ENCODE data around the gene TTC38. TPM values are rescaled to one million over a fixed set of nuclear protein-coding genes. Genes with fewer than 3 reads are reported as not detected.

Gene TTC38
- total RNA-seq: 10 to 100 TPM; 23.3 to 23.9 TPM
- 10 to 100 TPM; 26.7 to 28.2 TPM for polyA plus RNA-seq
- long read RNA-seq, donor 1, transcript TTC38-201 (14 exons, 2,610 nt): major isoform, 37 of 76 reads
- long read RNA-seq, donor 1, partial matches to known transcripts: 18 of 76 reads
- long read RNA-seq, donor 1, other reads (novel, unspliced or antisense): 21 of 76 reads
- long read RNA-seq, donor 2, partial matches to known transcripts: 2 of 14 reads
- long read RNA-seq, donor 2, other reads (novel, unspliced or antisense): 8 of 14 reads

GRCh38 chr22:46267431-46268279 is at the start of gene TTC38:
Gene TTC38 (plus strand): TSS chr22:46268008. CDS start chr22:46268040, 32 bp downstream.
- DNase-seq (peak; percentile 96 to 97), ATAC-seq (ENCODE audit: low FRiP score) (peak; percentile 97)
- Histone ChIP-seq H3K27ac (ENCODE audit: low read depth in 1 of 2, low read length in 2 of 2) (peak within 1 kb of the TSS; percentile 64 to 72), H3K4me3 (ENCODE audit: low read length in 2 of 2) (peak within 1 kb of the TSS; percentile 79 to 84), H3K9me3 (ENCODE audit: control insufficient read depth, low read length) (no peaks in the 10 kb centered on the region), H3K4me1 (ENCODE audit: control insufficient read depth in 1 of 2, insufficient read depth in 2 of 2, low read length in 2 of 2) (no peaks in the 10 kb centered on the region), H3K27me3 (ENCODE audit: control insufficient read depth in 1 of 2, insufficient read depth in 2 of 2, low read length in 1 of 2) (no peaks in the 10 kb centered on the region), H3K36me3 (ENCODE audit: control insufficient read depth in 1 of 2, insufficient read depth in 2 of 2, low read length in 1 of 2) (no peaks in the 10 kb centered on the region)
- 0 to 1% methylated on average over 67 to 74 of the region's 74 CpGs for whole genome bisulfite sequencing, 2 donors
- intact Hi-C loops (cut with DNase I): loop anchor here in 1 of 2 donors (5.0 kb wide), 1 partner anchor 115 kb away; the partner anchor contains the start of gene PPARA

- DNase-seq (no peak), ATAC-seq (ENCODE audit: low FRiP score) (no peak)
- H3K36me3 ChIP-seq (ENCODE audit: control insufficient read depth in 1 of 2, insufficient read depth in 2 of 2, low read length in 1 of 2): peaks cover 2 to 5% of the 10 kb centered on the region in 2 donors
- no peak overlapping the region for H3K27ac ChIP-seq (ENCODE audit: low read depth in 1 of 2, low read length in 2 of 2)
- no peaks in the 10 kb centered on the region for H3K9me3 ChIP-seq (ENCODE audit: control insufficient read depth, low read length)
- H3K27me3 ChIP-seq (ENCODE audit: control insufficient read depth in 1 of 2, insufficient read depth in 2 of 2, low read length in 1 of 2): no peaks in the 10 kb centered on the region
- WGBS, 2 donors: 81 to 84% methylated on average over 10 of the region's 10 CpGs
- intact Hi-C loops (cut with DNase I): no loop called here
- no peaks in the 10 kb centered on the region for H3K4me1 ChIP-seq (ENCODE audit: control insufficient read depth in 1 of 2, insufficient read depth in 2 of 2, low read length in 2 of 2)
- no peak overlapping the region for H3K4me3 ChIP-seq (ENCODE audit: low read length in 2 of 2)
These were observed 48.2 kb upstream of the TTC38 start for GRCh38 chr22:46219636-46220035.

DNA sequence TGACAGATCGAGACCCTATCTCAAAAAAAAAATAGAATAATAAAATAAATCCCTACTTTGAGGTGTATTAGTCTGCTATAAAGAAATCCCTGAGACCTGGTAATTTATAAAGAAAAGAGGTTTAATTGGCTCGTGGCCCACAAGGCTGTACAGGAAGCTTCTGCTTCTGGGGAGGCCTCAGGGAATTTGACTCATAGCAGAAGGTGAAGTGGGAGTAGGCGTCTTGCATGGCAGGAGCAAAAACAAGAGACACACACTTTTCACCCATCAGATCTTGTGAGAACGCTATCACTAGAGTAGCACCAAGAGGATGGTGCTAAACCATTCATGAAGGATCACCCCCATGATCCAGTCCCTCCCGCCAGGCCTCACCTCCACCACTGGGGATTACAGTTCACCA is 46.9 kb upstream of the TTC38 start:
- Histone ChIP-seq H3K27me3 (ENCODE audit: control insufficient read depth in 1 of 2, insufficient read depth in 2 of 2, low read length in 1 of 2) (no peaks in the 10 kb centered on the region), H3K36me3 (ENCODE audit: control insufficient read depth in 1 of 2, insufficient read depth in 2 of 2, low read length in 1 of 2) (peaks cover 2 to 7% of the 10 kb centered on the region in 2 donors), H3K4me1 (ENCODE audit: control insufficient read depth in 1 of 2, insufficient read depth in 2 of 2, low read length in 2 of 2) (no peaks in the 10 kb centered on the region), H3K9me3 (ENCODE audit: control insufficient read depth, low read length) (no peaks in the 10 kb centered on the region), H3K27ac (ENCODE audit: low read depth in 1 of 2, low read length in 2 of 2) (no peak overlapping the region), H3K4me3 (ENCODE audit: low read length in 2 of 2) (no peak overlapping the region)
- intact Hi-C loops (cut with DNase I): no loop called here
- ATAC-seq (ENCODE audit: low FRiP score) (no peak), DNase-seq (no peak)
- 93 to 95% methylated on average over 5 of the region's 5 CpGs for WGBS, 2 donors

DNA sequence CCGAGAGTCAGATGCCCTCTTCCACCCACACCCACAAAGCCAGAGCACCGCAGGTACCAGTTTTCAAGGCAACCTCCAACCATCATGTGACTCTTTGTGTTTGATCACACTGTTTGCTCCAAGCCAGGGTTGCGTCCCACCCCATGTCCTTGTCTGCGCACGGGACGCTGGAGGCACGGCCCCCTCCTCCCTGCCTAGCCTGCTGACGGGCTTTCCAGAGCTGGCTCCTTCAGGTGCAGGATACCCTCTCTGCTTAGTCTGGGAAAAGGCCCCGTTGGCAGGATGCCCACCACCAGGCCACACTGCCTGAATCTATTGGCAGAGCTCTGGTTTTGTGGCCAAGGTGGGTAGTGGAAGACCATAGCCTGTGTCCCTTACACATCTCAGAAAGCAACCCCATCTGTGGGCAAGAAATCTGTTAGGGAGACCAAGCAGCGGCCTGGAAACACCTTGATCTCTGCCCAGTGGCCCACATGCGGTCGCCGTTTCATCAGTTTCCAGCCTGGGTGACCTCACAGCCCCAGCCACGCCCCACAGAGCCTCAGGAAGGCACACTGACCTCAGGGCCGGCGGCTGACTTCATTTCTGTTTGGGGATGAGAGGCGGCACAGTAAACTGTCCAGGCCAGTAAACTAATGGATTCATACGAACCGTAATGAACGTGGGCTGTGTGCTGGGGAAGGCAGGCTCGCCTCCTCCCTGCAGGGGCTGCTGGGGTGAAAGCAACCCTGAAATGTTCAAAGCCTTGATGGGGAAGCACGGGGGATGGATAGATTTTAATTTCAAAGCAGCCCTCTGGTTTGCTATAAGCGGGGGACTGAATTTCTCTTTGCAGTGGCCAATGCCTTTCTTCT is 43.5 kb upstream of the TTC38 start:
- no peaks in the 10 kb centered on the region for H3K4me1 ChIP-seq (ENCODE audit: control insufficient read depth in 1 of 2, insufficient read depth in 2 of 2, low read length in 2 of 2)
- H3K36me3 ChIP-seq (ENCODE audit: control insufficient read depth in 1 of 2, insufficient read depth in 2 of 2, low read length in 1 of 2): peaks cover 2% of the 10 kb centered on the region in 2 donors

GRCh38 chr22:46224898-46225290 is 42.9 kb upstream of the TTC38 start:
- ATAC-seq (ENCODE audit: low FRiP score): no peak
- Histone ChIP-seq H3K27me3 (ENCODE audit: control insufficient read depth in 1 of 2, insufficient read depth in 2 of 2, low read length in 1 of 2) (no peaks in the 10 kb centered on the region), H3K4me3 (ENCODE audit: low read length in 2 of 2) (no peak overlapping the region), H3K27ac (ENCODE audit: low read depth in 1 of 2, low read length in 2 of 2) (no peak overlapping the region), H3K4me1 (ENCODE audit: control insufficient read depth in 1 of 2, insufficient read depth in 2 of 2, low read length in 2 of 2) (no peaks in the 10 kb centered on the region), H3K9me3 (ENCODE audit: control insufficient read depth, low read length) (no peaks in the 10 kb centered on the region), H3K36me3 (ENCODE audit: control insufficient read depth in 1 of 2, insufficient read depth in 2 of 2, low read length in 1 of 2) (peaks cover 1 to 2% of the 10 kb centered on the region in 2 donors)
- intact Hi-C loops (cut with DNase I): no loop called here
- no peak for DNase-seq
- 79% methylated on average over 10 of the region's 10 CpGs for WGBS, 2 donors

More for the DNA sequence above, 43.5 kb upstream of the TTC38 start:
- DNase-seq: no peak
- 90 to 91% methylated on average over 23 of the region's 23 CpGs for WGBS, 2 donors
- Histone ChIP-seq H3K9me3 (ENCODE audit: control insufficient read depth, low read length) (no peaks in the 10 kb centered on the region), H3K4me3 (ENCODE audit: low read length in 2 of 2) (no peak overlapping the region), H3K27ac (ENCODE audit: low read depth in 1 of 2, low read length in 2 of 2) (no peak overlapping the region), H3K27me3 (ENCODE audit: control insufficient read depth in 1 of 2, insufficient read depth in 2 of 2, low read length in 1 of 2) (no peaks in the 10 kb centered on the region)
- no peak for ATAC-seq (ENCODE audit: low FRiP score)
- intact Hi-C loops (cut with DNase I): no loop called here

DNA sequence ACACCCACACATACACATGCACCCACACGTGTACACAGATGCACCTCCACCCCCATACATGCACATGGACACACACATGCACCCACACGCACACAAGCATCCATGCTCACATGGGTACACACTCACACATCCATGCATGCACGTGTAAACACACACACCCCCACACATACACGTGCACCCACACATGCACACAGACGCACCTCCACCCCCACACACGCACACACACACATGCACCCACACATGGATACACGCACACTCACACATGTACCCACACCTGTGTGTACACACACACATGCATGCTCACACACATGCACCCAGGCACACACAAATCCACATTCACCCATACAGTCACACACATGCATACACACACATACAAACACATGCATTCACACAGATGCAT is 42.2 kb upstream of the TTC38 start:
- Histone ChIP-seq H3K27me3 (ENCODE audit: control insufficient read depth in 1 of 2, insufficient read depth in 2 of 2, low read length in 1 of 2) (no peaks in the 10 kb centered on the region), H3K27ac (ENCODE audit: low read depth in 1 of 2, low read length in 2 of 2) (no peak overlapping the region), H3K4me3 (ENCODE audit: low read length in 2 of 2) (no peak overlapping the region), H3K9me3 (ENCODE audit: control insufficient read depth, low read length) (no peaks in the 10 kb centered on the region), H3K36me3 (ENCODE audit: control insufficient read depth in 1 of 2, insufficient read depth in 2 of 2, low read length in 1 of 2) (peaks cover 0 to 4% of the 10 kb centered on the region in 2 donors), H3K4me1 (ENCODE audit: control insufficient read depth in 1 of 2, insufficient read depth in 2 of 2, low read length in 2 of 2) (no peaks in the 10 kb centered on the region)
- no peak for DNase-seq
- ATAC-seq (ENCODE audit: low FRiP score): no peak
- 82 to 93% methylated on average over 7 of the region's 7 CpGs for WGBS, 2 donors
- intact Hi-C loops (cut with DNase I): no loop called here

DNA sequence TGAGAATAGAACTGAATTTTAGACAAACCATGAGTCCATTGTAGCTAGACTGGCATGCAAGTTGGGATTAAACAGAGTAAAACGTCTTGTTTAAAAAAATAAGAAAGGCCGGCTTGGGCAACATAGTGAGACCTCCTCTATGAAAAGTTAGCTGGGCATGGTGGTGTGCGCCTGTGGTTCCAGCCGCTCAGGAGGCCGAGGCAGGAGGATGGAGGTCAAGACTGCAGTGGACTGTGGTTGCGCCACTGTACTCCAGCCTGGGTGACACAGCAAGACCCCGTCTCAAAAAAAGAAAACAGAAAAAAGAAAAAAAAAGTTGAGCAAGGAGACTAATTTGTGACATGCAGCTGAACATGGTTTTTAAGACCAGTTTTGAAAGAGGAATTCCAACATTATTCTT is 41.2 kb upstream of the TTC38 start:
- no peak overlapping the region for H3K27ac ChIP-seq (ENCODE audit: low read depth in 1 of 2, low read length in 2 of 2)
- WGBS, 2 donors: 90 to 91% methylated on average over 7 of the region's 7 CpGs
- ATAC-seq (ENCODE audit: low FRiP score): no peak
- no peaks in the 10 kb centered on the region for H3K27me3 ChIP-seq (ENCODE audit: control insufficient read depth in 1 of 2, insufficient read depth in 2 of 2, low read length in 1 of 2)
- no peak overlapping the region for H3K4me3 ChIP-seq (ENCODE audit: low read length in 2 of 2)
- H3K36me3 ChIP-seq (ENCODE audit: control insufficient read depth in 1 of 2, insufficient read depth in 2 of 2, low read length in 1 of 2): peaks cover 0 to 5% of the 10 kb centered on the region in 2 donors
- no peaks in the 10 kb centered on the region for H3K9me3 ChIP-seq (ENCODE audit: control insufficient read depth, low read length)
- intact Hi-C loops (cut with DNase I): no loop called here
- H3K4me1 ChIP-seq (ENCODE audit: control insufficient read depth in 1 of 2, insufficient read depth in 2 of 2, low read length in 2 of 2): no peaks in the 10 kb centered on the region
- no peak for DNase-seq

DNA sequence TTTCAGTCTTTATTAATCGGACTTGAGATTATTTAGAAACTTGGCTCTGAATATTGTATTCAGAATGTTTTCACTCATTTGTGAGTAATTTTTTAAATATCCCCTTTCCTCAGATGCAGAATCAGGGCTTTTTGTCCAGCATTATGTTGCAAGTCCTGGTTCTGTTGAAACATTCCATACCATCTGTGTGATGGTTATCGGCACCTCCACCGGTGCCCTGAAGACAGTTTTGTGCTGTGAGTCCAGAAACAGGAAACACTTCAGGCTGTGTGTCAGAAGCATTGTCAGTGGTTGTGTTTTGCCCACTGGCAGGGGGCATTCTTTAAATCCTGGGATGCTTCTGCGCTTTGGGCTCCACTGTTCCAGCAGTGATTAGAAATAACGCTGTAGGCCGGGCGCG is 38.1 kb upstream of the TTC38 start:
- intact Hi-C loops (cut with DNase I): no loop called here
- no peak overlapping the region for H3K4me3 ChIP-seq (ENCODE audit: low read length in 2 of 2)
- peaks cover 0 to 6% of the 10 kb centered on the region in 2 donors for H3K36me3 ChIP-seq (ENCODE audit: control insufficient read depth in 1 of 2, insufficient read depth in 2 of 2, low read length in 1 of 2)
- H3K27me3 ChIP-seq (ENCODE audit: control insufficient read depth in 1 of 2, insufficient read depth in 2 of 2, low read length in 1 of 2): no peaks in the 10 kb centered on the region
- DNase-seq (no peak), ATAC-seq (ENCODE audit: low FRiP score) (no peak)
- 91 to 92% methylated on average over 8 of the region's 8 CpGs for WGBS, 2 donors
- H3K4me1 ChIP-seq (ENCODE audit: control insufficient read depth in 1 of 2, insufficient read depth in 2 of 2, low read length in 2 of 2): no peaks in the 10 kb centered on the region
- H3K9me3 ChIP-seq (ENCODE audit: control insufficient read depth, low read length): no peaks in the 10 kb centered on the region
- no peak overlapping the region for H3K27ac ChIP-seq (ENCODE audit: low read depth in 1 of 2, low read length in 2 of 2)
